Panc1 (cell line): Measurements from ENCODE around the gene FANCD2. TPM values are rescaled to one million over a fixed set of nuclear protein-coding genes. Genes with fewer than 3 reads are reported as not detected.

Experiments used
- ATAC-seq: fragments of 200-7000 bp; cut with Tn5 transposase; 2 replicates; pipeline ENCODE4 v1.9.1; 2020; ENCODE audit warnings: mild to moderate bottlenecking, moderate library complexity
- BruUV-seq: library from RNA; stranded (reverse); fragments of 400-500 nt; replicated peaks from 2 replicates; lab custom pipeline; 2021; lab: Mats Ljungman, UMichigan
- CTCF ChIA-PET: fragments of 300-600 bp; sonication (Branson Sonifier 250); formaldehyde crosslinking; loops from one replicate; lab custom pipeline; 2022; ENCODE audit warnings: antibody characterized with exemption; lab: Charles Lee
- POLR2A ChIA-PET: fragments of 300-600 bp; sonication (Branson Sonifier 250); formaldehyde crosslinking; loops from one replicate; lab custom pipeline; 2022; ENCODE audit warnings: antibody characterized with exemption; lab: Charles Lee
- DNase-seq: peaks from one replicate; pipeline ENCODE4 v3.0.0-alpha.2; 2010; ENCODE audit warnings: low read depth, low spot score
- H3K27ac ChIP-seq: 2 replicates; pipeline ENCODE4 v1.5.1; 2011; ENCODE audit warnings: mild to moderate bottlenecking, low read length, inconsistent platforms
- H3K27me3 ChIP-seq: fragments of 200-500 bp; sonication (Bioruptor generic); 2 replicates; pipeline ENCODE4 v1.6.0; 2014; ENCODE audit warnings: low read length, inconsistent platforms; ENCODE audit not compliant: control insufficient read depth, insufficient read depth
- H3K36me3 ChIP-seq: fragments of 200-500 bp; sonication (Bioruptor generic); 2 replicates; pipeline ENCODE4 v1.5.1; 2014; ENCODE audit warnings: inconsistent platforms, mild to moderate bottlenecking, low read length, moderate library complexity; ENCODE audit not compliant: control insufficient read depth, insufficient read depth
- H3K4me1 ChIP-seq: 2 replicates; pipeline ENCODE4 v1.5.1; 2011; ENCODE audit warnings: inconsistent platforms, mild to moderate bottlenecking, low read length, moderate library complexity; ENCODE audit not compliant: control insufficient read depth, insufficient read depth
- H3K4me3 ChIP-seq, 2 experiments: 2 replicates each; pipeline ENCODE4 v1.5.1; 2011 to 2012; ENCODE audit warnings: low read depth in 2 of 2, low read length in 2 of 2, mild to moderate bottlenecking in 2 of 2, inconsistent platforms in 1 of 2, moderate library complexity in 1 of 2
- H3K9me3 ChIP-seq: fragments of 200-500 bp; sonication (Bioruptor generic); 2 replicates; pipeline ENCODE4 v1.5.1; 2014; ENCODE audit warnings: low read depth, mild to moderate bottlenecking, inconsistent platforms, low read length, moderate library complexity; ENCODE audit not compliant: control insufficient read depth, insufficient read depth
- POLR2AphosphoS5 ChIP-seq: IDR thresholded peaks from 2 replicates; pipeline ENCODE4 v1.6.1; 2012; ENCODE audit warnings: mild to moderate bottlenecking, low read depth, low read length, moderate library complexity
- SIN3A ChIP-seq: IDR thresholded peaks from 2 replicates; pipeline ENCODE4 v1.6.1; 2012; ENCODE audit warnings: low read depth, mild to moderate bottlenecking, low read length, moderate library complexity, borderline replicate concordance; ENCODE audit not compliant: insufficient read depth
- TCF7L2 ChIP-seq: IDR thresholded peaks from 2 replicates; pipeline ENCODE4 v1.6.1; 2011; ENCODE audit warnings: mild to moderate bottlenecking, low read depth, low read length, inconsistent platforms
- in situ Hi-C: cut with HindIII; loops from 2 replicates; pipeline ENCODE4 v1.10.0; 2016; ENCODE audit warnings: low sequenced_read_pairs, low pct_unique_long_range_greater_than_20kb
- intact Hi-C: fragments of 100-400 bp; cut with micrococcal nuclease; formaldehyde crosslinking; loops from one replicate; pipeline ENCODE4 v1.10.0; 2022; ENCODE audit not compliant: unreplicated experiment
- total RNA-seq: library from RNA; stranded (reverse); gene quantifications from one replicate; pipeline ENCODE4 v1.2.1, GENCODE V29; 2021; ENCODE audit not compliant: unreplicated experiment
- TF ChIP-seq, protein P1 (sequence below), 2 experiments: IDR thresholded peaks; 2 replicates each; pipeline ENCODE4 v1.6.1; 2011 to 2012; ENCODE audit warnings: low read depth in 2 of 2, control low read depth in 1 of 2, low read length in 1 of 2, mild to moderate bottlenecking in 1 of 2, moderate library complexity in 1 of 2; ENCODE audit not compliant: insufficient read depth in 1 of 2
- TF ChIP-seq, protein P2 (sequence below): fragments of 450-650 bp; IDR thresholded peaks from 2 replicates; pipeline ENCODE4 v1.5.1; 2017; ENCODE audit warnings: mild to moderate bottlenecking

FANCD2 gene
- total RNA-seq, 1 experiment from 2014 or later, result 20.0 TPM

- Histone ChIP-seq H3K27me3 (no peaks in the 10 kb centered on the region), H3K4me3 (peak overlapping the region; percentile 78 to 95), H3K27ac (peak overlapping the region; percentile 86), H3K9me3 (no peaks in the 10 kb centered on the region), H3K4me1 (no peaks in the 10 kb centered on the region), H3K36me3 (no peaks in the 10 kb centered on the region)
- ATAC-seq (no peak), DNase-seq (no peak)
- intact Hi-C loops (no loop called here), in situ Hi-C loops (no loop called here)
- BruUV-seq, result no TSS peak
- POLR2A ChIA-PET, result interaction anchor here (0.6 kb wide), 2 partner anchors 61 to 1730 kb away, joined by 3 to 6 read pairs; no protein-coding TSS in a partner anchor
- CTCF ChIA-PET, result no interaction called here
- TF ChIP-seq TCF7L2 (no peak), SIN3A (no peak), POLR2AphosphoS5 (no peak)
- TF ChIP-seq, protein P1, sequence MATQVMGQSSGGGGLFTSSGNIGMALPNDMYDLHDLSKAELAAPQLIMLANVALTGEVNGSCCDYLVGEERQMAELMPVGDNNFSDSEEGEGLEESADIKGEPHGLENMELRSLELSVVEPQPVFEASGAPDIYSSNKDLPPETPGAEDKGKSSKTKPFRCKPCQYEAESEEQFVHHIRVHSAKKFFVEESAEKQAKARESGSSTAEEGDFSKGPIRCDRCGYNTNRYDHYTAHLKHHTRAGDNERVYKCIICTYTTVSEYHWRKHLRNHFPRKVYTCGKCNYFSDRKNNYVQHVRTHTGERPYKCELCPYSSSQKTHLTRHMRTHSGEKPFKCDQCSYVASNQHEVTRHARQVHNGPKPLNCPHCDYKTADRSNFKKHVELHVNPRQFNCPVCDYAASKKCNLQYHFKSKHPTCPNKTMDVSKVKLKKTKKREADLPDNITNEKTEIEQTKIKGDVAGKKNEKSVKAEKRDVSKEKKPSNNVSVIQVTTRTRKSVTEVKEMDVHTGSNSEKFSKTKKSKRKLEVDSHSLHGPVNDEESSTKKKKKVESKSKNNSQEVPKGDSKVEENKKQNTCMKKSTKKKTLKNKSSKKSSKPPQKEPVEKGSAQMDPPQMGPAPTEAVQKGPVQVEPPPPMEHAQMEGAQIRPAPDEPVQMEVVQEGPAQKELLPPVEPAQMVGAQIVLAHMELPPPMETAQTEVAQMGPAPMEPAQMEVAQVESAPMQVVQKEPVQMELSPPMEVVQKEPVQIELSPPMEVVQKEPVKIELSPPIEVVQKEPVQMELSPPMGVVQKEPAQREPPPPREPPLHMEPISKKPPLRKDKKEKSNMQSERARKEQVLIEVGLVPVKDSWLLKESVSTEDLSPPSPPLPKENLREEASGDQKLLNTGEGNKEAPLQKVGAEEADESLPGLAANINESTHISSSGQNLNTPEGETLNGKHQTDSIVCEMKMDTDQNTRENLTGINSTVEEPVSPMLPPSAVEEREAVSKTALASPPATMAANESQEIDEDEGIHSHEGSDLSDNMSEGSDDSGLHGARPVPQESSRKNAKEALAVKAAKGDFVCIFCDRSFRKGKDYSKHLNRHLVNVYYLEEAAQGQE (IDR thresholded peaks at IDR 0.05; ENCODE audit: insufficient read depth in 1 of 2, low read depth in 2 of 2, low read length in 1 of 2), result no peak
- TF ChIP-seq, protein P2, sequence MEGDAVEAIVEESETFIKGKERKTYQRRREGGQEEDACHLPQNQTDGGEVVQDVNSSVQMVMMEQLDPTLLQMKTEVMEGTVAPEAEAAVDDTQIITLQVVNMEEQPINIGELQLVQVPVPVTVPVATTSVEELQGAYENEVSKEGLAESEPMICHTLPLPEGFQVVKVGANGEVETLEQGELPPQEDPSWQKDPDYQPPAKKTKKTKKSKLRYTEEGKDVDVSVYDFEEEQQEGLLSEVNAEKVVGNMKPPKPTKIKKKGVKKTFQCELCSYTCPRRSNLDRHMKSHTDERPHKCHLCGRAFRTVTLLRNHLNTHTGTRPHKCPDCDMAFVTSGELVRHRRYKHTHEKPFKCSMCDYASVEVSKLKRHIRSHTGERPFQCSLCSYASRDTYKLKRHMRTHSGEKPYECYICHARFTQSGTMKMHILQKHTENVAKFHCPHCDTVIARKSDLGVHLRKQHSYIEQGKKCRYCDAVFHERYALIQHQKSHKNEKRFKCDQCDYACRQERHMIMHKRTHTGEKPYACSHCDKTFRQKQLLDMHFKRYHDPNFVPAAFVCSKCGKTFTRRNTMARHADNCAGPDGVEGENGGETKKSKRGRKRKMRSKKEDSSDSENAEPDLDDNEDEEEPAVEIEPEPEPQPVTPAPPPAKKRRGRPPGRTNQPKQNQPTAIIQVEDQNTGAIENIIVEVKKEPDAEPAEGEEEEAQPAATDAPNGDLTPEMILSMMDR, result no peak
Observed at GRCh38 chr3:10142707-10143560, 116.7 kb downstream of the FANCD2 start.

DNA sequence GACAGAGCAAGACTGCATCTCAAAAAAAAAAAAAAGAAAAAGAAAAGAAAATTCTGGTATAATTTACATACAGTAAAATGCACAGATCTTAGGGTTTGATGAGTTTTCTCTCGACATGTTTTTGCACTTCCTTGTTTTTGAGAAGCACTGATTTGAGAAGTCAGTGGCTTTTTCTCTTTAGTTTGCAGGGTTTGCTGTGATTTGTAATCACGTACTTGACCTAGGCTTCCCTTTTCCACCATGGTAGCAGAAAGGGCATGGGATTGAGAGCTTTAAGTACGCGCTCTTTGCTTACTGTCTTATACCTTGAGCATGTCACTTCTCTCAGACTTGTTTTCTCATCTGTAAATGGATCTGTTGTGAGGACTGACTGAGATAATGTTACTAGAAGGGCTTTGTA is 119.4 kb downstream of the FANCD2 start:
- Histone ChIP-seq H3K36me3 (peaks cover 3% of the 10 kb centered on the region), H3K27me3 (no peaks in the 10 kb centered on the region), H3K27ac (no peak overlapping the region), H3K9me3 (no peaks in the 10 kb centered on the region), H3K4me3 (no peak overlapping the region), H3K4me1 (no peaks in the 10 kb centered on the region)
- ChIA-PET POLR2A (interaction anchor here (0.6 kb wide), 2 partner anchors 10 to 1086 kb away, joined by 3 read pairs; no protein-coding TSS in a partner anchor), CTCF (no interaction called here)
- TF ChIP-seq, protein P1 (IDR thresholded peaks at IDR 0.05; ENCODE audit: insufficient read depth in 1 of 2, low read depth in 2 of 2, low read length in 1 of 2), result no peak
- TF ChIP-seq TCF7L2, result no peak
- TF ChIP-seq SIN3A, result no peak
- TF ChIP-seq, protein P2, result no peak
- no peak for TF ChIP-seq POLR2AphosphoS5
- no peak for ATAC-seq
- DNase-seq, result no peak
- BruUV-seq, result no TSS peak
- in situ Hi-C loops (no loop called here), intact Hi-C loops (no loop called here)
